CD4-positive, alpha-beta T cell treated with Interleukin-2 at 100 ng/mL for 4 hours (primary cell): Measurements from ENCODE around the gene APOA1.

Source experiments
- DNase-seq: peaks from one replicate; pipeline ENCODE4 v3.0.0-alpha.2; 2020; ENCODE audit warnings: low spot score

The APOA1 gene

DNA sequence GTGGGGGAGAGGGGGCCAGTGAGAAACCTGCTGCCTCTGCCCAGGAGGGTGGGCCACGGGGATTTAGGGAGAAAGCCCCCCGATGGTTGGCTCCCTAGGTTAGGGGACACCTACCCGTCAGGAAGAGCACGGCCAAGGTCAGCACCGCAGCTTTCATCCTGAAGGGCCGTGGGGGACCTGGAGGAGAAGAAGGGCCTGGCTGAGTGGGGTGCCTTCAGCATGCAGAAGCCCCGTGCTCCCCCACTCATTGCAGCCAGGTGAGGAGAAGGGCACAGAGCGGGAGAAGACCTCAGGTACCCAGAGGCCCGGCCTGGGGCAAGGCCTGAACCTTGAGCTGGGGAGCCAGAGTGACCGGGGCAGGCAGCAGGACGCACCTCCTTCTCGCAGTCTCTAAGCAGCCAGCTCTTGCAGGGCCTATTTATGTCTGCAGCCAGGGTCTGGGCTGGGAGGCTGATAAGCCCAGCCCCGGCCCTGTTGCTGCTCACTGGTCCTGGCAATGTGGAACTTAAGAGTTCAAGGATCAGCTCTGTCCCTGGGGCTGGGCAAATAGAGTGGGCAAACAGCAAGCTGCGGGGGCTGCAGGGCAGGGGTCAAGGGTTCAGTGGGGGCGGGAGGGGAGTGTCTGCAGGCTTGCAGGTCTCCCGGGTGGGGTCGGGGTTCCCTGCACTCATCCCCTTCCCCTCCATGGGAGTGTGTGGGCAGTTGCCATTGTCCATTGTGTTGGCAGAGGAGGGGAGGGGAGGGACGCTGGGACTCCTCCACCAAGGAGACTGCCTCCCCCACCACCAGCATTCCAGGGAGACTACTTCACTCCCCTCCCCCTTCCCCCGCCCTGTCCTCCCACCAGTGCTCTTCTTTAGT lies at the start of gene APOA1:
TSS of gene APOA1 (minus strand) at position 392 of the 861 bp plus-strand sequence. CDS start at position 157, 235 bp downstream.
- no peak for DNase-seq

DNA sequence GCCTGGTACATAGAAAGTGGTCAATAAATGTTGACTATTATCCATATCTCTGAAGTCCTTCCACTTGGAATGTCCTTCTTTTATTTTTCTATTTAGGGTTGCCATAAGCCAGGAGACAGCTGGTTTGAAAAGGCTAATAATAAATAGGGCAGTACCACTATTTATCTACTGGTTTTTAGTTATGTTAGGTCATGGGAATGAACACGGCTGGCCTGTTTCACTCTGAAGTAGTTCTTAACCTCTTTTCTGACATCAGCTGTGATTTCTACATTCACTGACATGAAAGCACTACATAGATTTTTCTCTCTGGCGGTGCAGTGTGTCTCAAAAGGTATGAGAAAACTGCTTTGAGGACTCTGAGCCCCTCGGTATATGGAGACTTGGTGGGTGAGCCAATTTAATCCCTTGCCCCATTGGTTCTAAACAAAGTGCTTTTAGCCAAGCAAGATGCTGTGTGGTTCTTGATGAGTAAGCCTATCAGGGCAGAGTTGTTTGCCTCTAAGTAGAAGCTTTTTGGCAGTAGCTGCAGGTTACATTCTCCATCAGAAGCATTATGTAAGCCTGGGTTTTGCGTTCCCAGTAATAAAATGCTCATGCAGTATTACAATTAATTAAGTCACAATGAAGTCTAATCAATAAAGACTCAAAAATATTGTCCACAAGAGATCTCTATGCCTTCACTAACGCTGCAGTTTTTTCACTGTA lies 48.7 kb upstream of the APOA1 start:
- DNase-seq: no peak

DNA sequence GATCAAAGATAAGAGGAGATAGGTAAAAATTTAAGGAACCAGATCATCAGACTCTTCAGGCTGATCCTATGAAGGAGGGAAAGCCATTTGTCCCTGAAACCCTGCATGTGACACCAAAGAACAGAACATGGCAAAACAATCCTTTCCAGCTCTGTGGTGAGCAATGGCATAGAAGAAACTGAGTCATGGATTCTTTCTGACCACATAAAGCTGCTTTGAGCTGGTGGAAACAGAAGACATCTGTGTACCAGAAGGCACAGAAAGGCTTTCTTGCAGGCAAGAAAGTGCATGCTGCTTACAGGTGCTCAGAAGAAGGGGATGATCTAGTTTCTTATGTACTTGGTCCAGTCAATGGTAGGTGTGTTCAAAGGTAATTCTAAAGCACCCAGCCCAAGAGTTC lies 45.0 kb upstream of the APOA1 start:
- no peak for DNase-seq

DNA sequence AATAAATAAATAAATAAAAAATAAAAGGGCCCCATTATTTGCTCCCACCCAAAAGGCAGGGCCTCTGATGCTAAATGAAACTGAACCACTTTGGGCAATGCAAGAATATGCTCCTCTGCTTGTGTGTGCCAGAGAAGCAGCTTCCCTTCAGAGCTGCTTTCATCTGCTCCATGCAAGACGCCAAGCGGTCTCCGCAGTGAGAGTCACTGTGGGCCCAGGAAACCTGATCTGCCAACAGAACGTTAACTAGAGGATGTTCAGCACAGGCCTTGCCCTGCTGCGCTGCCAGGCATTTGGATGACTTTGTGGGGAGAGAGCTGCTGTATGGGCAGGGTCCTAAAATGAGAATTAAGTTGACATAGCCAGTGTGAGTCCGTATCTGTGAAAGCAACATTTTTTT lies 43.7 kb upstream of the APOA1 start:
- DNase-seq: no peak

DNA sequence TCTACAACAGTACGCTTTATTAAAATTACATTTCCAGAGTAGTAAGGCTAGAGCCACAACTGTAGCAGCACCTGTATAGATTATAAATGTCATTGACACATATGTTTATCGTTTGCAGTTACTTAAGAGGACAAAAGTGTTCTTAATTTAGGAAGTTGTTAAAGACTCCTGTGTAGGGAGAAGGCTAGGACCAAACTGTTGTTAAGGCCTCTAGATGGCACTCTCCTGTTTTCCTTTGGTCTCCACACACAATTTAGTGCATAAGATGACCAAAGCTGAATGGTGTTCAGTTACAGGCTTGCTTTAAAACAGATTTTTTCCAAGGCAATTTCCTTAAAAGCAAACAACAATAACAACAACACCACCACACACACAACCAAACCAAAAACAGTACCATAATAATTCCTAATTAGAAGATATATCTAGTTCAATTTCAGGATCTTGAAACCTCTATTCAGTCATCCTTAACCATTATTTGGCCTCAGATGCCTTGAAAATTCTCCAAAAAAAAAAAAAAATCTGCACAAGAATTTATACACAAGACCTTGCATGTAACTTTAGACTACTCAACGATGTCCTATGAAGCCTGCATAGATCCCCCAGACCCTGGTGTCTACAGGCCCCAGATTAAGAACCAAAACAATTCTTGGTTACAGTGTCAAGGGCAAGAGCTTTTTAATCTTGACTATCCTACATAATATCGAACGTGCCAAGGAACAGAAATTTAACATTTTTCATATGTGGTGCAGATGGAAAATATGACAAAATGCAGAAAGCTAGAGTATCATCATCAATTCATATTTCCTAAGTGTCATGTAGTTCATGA lies 42.6 kb upstream of the APOA1 start:
- DNase-seq: peak; percentile 65

DNA sequence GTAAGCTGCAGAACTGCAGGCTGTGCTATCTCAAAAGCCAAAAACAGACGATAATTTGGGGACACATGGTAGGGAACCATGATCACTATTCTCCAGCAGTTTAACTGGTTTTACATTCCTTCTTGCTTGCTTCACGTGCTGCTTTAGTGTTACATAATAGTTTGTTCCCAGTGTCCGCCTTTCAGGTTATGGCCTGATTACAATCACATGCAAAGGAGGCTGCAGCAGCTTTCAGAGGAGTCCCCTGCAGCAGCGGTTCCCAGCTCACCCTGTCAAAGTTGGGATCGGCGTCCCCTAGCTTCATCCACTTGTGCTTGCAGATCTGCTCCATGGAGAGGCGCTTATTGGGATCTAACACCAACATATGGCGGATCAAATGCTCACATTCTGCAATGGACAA lies 39.2 kb upstream of the APOA1 start:
- DNase-seq: no peak

DNA sequence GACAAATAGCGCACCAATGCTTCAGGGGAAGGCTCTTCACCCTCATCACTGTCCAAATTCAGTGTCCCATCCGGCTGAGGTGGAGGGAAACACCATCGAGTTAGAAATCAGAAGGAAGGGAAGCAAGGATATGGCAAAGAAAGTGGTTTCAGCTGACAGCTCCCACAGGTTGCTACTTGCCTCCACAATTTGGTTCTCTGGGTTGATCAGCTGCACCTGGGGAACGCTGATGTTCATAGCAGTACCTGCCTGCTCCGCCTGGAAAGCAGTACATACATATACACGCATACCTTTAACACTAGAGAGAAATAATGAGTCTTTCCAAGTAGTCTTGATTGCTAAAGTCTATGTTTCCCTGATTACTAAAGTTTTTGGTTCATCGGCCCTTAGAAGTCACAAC lies 37.8 kb upstream of the APOA1 start:
- no peak for DNase-seq

DNA sequence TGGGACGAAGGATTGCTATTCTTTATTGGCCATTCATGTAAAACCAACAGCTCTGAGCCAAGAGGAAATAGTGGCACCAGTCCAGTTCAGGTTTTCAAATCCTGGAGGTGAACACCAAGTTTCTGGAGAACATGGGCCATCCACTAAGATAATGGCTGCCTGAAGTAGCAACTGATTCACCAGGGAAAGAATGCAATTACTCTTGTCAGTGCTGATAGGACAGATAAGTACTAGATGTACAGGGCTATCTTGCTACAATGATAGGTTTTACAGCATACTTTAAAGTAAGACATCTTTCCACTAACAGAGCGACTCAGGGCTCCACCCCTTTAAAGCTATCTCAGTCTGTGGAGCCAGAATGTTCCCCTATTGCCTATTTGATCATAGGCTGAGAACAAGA lies 36.8 kb upstream of the APOA1 start:
- DNase-seq: no peak

DNA sequence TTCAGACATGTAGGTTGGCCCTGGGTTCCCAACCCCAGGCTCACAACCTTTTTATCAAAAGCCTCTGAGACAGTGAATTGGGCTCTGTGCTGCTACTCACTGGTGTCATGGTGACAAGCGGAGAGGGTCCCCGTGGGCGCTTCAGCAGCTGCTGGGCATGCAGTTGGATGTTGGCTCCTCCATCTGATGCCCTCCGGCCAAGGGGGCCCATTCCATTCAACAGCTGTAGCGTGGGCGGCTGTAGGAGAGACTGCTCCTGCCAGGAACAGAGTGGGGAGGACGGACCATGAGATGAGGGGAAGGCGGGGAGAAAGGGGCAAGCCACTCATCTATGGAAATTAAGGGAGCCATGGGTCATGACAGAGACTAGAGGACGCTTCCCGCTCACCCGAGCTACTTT lies 36.0 kb upstream of the APOA1 start:
- no peak for DNase-seq

DNA sequence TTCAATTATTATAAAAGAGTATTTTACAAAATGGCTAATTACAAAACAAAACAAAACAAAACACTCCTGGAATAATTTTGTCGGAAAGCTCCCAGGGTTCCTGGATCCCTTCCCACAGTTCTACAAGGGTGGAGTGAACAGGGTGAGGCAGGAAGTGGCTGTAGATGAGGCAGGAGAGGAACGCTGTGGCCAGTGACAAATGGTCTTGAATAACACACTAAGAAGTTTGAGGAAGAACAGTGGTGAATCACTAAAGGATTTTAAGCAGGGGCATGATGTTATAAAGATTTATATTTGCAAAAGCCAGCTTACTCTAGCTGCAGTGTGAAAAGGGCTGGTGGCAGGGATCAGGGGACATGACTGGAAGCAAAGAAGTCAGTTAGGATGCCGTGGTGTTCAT lies 33.8 kb upstream of the APOA1 start:
- DNase-seq: no peak

DNA sequence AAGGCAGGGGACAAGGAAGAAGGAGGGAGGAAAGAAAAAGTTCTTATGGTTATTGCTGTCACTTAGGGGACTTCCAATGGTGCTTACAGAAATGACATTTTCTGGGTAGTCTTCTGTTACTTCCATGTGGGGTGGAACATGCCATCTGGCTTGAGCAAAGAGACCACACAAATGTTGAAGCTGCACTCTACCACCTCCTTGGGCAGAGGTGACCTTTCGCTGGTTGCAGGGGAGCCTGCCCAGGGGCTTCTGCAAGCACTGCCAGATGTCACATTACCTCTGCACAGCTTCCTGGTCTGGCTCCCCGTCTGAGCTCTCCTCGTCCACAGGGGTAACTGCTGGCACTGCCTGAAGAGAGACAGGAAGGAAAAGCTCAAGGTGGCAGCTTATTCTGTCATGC lies 32.6 kb upstream of the APOA1 start:
- no peak for DNase-seq

DNA sequence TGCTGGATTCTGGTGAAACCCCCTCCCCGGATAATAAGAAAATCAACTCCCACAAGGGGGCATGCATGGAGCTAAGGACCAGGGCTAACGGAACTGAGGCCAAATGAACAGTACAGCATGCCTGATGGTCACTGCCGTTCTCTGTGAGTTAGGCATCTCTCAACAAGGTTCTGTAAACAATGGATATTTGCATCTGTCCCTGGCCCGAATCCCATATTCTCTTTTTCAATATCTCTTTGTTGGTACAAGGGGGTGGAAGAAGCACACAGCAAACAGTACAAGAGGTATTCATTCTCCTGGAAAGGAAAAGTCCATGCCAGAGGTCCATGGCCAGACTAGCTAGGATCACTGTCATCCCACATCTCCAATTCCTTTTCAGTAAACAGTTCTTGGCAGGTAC lies 32.2 kb upstream of the APOA1 start:
- no peak for DNase-seq

DNA sequence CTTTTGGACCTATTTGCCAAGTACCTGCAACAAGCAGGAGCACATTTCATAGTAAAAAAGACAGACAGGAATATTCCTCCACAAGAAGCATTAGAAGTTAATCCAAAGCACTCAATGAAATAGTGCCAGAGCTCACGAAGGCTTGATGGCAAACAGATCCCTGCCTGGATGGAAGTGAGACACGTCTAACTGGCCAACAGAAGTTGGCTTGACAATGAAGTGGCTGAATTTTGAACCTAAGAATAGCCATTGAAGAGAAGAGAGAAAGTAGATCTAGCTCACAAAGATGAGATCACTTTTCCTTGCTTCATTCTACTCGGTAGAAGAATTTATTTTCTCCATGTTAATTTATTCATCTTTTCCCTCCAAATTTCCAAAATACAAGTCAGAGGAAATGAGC lies 30.6 kb upstream of the APOA1 start:
- no peak for DNase-seq

DNA sequence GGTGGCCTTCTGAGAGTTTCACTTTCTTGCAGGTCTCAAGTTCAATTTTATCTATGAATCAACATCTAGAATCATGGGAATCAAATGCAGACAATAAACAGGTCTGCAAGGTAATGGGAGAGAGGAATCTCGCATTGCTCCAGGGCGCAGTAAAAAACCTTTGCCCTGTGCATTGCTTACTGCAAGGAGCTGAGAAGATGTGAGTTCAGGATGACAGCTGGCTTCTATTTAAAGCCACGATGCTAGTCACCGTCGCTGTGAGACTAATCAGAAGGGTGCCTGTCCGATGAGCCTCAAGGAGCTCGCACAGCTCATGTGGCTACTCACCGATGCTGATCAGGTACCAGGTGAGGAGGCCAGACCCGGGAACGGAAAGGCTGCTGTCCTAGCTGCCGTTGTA lies 30.2 kb upstream of the APOA1 start:
- no peak for DNase-seq

DNA sequence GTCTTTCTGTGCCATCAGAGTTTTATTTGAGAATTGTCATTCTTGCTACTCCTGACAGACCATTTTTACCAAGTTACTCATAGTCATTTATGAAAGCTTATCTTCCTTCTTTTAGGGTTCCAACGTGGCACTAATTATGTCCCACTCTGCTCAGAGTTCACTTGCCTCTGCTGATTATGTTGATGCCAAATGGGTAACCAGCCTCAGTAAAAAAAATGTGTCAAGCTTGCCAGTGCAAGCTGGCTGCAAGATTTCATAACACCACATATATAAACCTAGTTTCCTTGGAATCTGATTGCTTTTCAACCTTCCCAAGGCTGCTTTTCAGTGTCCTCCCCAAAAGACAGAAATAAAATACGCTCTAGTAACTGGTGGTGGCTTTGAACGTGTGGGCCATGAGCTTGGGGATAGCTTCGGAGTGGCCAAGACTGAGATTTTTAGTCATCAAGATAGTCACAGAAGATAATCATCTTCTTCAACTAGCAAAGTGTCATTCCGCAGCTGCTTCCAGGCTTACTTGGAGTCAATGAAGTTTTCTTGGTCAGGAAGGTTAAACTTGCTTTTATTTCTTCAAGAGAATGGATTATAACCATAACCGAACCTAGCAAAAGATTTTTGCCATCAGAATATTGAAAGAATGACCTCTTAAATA lies 29.5 kb upstream of the APOA1 start:
- no peak for DNase-seq

DNA sequence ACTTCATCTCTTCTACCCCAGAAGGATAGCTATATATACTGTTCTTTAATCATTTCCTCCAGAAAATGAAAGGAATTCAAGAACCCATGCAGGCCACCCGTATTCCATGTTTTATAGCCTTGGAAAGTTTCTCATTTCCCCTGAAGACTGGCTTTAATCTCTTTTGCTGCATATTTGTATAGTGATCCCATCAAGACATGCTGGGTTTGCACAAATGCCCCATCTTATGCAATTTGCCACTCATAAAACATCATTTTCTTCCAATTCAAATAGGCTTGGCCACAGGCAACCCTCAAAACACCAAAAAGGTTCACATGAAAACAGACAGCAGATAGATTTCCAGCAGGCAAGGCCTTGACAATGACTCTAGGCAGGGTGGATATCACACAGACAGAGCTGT lies 28.3 kb upstream of the APOA1 start:
- DNase-seq: no peak

DNA sequence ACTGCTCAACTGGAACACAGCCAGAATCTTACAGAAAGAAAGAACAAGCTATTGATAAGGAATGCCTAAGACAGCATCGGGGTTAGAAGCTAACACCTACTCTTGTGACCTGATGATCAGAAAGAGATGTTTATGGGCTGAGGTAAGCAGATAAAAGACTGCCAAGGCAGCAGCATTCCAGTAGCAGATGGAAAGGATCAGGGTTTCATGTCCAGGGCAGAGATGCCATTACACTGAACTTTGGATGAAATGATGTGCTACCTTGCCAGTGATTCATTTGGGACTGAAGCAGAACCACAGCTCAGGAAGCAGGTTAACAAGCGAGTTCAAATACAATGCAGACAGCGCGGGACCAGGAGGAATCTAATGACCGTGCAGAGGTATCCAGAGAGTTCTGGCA lies 27.1 kb upstream of the APOA1 start:
- no peak for DNase-seq

DNA sequence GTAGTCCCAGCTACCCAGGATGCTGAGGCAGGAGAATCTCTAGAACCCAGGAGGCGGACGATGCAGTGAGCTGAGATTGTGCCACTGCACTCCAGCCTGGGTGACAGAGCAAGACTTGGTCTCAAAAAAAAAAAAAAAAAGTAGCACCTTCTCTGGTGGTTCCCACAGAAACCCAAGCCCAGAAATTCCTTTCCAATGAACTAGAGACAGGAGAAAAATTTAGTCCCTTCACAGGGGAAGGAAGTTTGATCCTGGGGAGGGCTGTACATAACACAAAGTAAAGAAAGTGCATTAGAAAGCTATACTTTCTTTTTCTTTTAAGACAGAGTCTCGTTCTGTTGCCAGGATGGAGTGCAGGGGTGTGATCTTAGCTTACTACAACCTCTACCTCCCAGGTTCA lies 25.5 kb upstream of the APOA1 start:
- no peak for DNase-seq

DNA sequence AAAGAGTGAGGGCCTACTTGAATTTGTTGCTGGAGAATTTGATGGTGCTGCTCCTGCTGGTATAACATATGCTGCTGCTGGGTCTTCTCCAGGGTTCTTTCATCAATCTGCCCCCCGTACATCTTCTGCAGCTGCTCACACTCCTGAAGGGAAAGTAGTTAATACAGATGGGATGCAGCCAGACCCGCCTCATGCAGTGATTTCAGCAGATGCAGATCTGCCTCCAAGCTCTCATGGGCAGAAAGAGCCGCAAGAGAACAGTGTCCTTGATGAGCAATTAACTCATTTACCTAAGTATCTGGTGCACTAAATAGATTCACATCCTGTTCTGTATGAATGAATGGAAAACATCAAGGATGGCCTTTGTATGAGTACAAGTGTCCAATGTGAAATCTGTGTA lies 24.8 kb upstream of the APOA1 start:
- no peak for DNase-seq

DNA sequence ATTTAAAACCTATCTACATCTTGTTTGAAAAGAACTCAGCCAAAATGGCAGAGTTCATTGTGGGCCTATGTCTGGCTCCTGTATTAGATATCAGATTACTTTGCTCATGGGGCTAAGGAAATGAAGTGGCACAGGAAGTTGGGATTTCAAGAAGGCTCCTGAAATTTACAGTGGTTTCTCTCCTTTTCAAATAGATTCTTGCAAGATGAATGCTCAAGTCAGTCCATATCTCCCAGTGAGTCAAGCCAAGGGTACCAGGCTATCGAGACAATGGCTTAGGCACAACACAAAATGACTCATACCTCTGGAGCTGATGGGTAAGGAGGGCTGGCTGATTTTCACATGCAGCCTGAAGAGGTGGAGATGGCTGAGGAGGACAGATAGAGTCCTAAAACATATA lies 24.1 kb upstream of the APOA1 start:
- DNase-seq: no peak

DNA sequence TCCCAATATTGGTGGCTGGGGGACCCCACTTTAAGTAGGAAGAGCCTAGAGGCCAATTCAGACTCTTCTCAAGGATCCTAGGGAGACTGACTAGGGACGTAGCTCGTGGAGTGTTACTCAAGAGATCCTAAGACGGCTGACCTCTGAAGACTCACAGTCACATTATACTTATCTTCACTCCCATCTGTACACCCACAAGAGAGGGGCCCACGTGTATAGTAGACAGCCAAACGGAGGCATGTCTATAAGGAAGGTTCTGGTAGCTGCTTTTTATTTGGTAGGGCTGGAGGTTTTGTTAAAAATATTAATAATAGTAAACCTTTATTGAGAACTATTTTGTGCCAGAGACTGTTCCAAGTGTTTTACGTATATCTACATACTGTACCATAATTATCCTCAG lies 22.9 kb upstream of the APOA1 start:
- DNase-seq: no peak

DNA sequence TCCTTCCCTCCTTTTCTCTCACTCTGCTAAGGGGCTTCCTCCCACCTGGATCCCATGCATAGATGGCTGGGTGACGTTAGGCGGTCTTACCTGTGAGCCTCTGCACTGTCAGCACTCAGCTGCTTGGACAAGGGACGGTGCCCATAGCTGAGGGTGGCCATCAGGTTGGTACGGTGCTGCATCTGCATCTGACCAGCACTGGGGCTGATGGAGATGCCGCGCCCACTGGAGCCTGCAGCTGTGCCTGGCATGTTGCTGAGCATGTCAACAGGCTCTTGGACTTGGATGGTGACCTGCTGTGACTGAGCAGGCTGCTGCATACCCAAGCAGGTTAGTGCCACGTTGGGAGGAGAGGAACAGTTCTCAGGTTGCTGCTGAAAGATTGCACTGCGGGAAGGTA lies 21.8 kb upstream of the APOA1 start:
- no peak for DNase-seq
